Activated naive CD4-positive, alpha-beta T cell treated with anti-CD3 and anti-CD28 coated beads for 36 hours (primary cell): ENCODE data around the gene FXYD6. TPM values are rescaled to one million over a fixed set of nuclear protein-coding genes. Genes with fewer than 3 reads are reported as not detected.

Experiments
- CTCF ChIA-PET: fragments of 350-600 bp; sonication (Branson Sonifier 250); formaldehyde crosslinking; loops from one replicate; lab custom pipeline; 2021; ENCODE audit warnings: antibody characterized with exemption; lab: Charles Lee
- DNase-seq: peaks from one replicate; pipeline ENCODE4 v3.0.0-alpha.2; 2020
- H3K27ac Mint-ChIP-seq: one replicate; pipeline ENCODE4 v1.8.0; 2021; ENCODE audit warnings: mild to moderate bottlenecking, mixed read lengths
- H3K27me3 Mint-ChIP-seq: one replicate; pipeline ENCODE4 v1.8.0; 2021; ENCODE audit warnings: low read depth, mixed read lengths
- H3K36me3 Mint-ChIP-seq: one replicate; pipeline ENCODE4 v1.8.0; 2021; ENCODE audit warnings: low read depth, mixed read lengths
- H3K4me1 Mint-ChIP-seq: one replicate; pipeline ENCODE4 v1.8.0; 2021; ENCODE audit warnings: low read depth, mixed read lengths
- H3K4me3 Mint-ChIP-seq: one replicate; pipeline ENCODE4 v1.8.0; 2021; ENCODE audit warnings: mild to moderate bottlenecking, moderate library complexity, mixed read lengths
- H3K9me3 Mint-ChIP-seq: one replicate; pipeline ENCODE4 v1.8.0; 2021; ENCODE audit warnings: mixed read lengths
- intact Hi-C: fragments of 100-400 bp; cut with micrococcal nuclease; formaldehyde crosslinking; loops from one replicate; pipeline ENCODE4 v1.15.1; 2023
- total RNA-seq, 2 experiments: library from RNA; stranded (reverse); gene quantifications; one replicate each; pipeline ENCODE4 v1.2.3, GENCODE V29; 2021

FXYD6 gene
- total RNA-seq, 2 experiments from 2014 or later, result not detected

- Mint-ChIP-seq H3K27me3 (no peaks in the 10 kb centered on the region), H3K9me3 (no peaks in the 10 kb centered on the region), H3K27ac (no peak overlapping the region), H3K4me3 (no peak overlapping the region), H3K4me1 (peaks cover 66% of the 10 kb centered on the region), H3K36me3 (no peaks in the 10 kb centered on the region)
- no peak for DNase-seq
- CTCF ChIA-PET, result interaction anchor here (0.8 to 13.2 kb wide), 6 partner anchors 12 to 226 kb away, joined by 4 to 258 read pairs (median 8); no protein-coding TSS in a partner anchor
- intact Hi-C loops, result no loop called here
These were observed 49.6 kb downstream of the FXYD6 start for GRCh38 chr11:117826832-117827231.

- peaks cover 64% of the 10 kb centered on the region for H3K4me1 Mint-ChIP-seq
- CTCF ChIA-PET, result interaction anchor here (13.2 kb wide), 1 partner anchor 20 kb away, joined by 258 read pairs; no protein-coding TSS in a partner anchor
- no peak overlapping the region for H3K27ac Mint-ChIP-seq
- no peaks in the 10 kb centered on the region for H3K9me3 Mint-ChIP-seq
- DNase-seq, result no peak
- H3K4me3 Mint-ChIP-seq, result no peak overlapping the region
- H3K27me3 Mint-ChIP-seq, result no peaks in the 10 kb centered on the region
- intact Hi-C loops, result no loop called here
- no peaks in the 10 kb centered on the region for H3K36me3 Mint-ChIP-seq
These were observed 50.3 kb downstream of the FXYD6 start for GRCh38 chr11:117826190-117826570.

GRCh38 chr11:117825538-117826189 is 50.8 kb downstream of the FXYD6 start:
- CTCF ChIA-PET, result interaction anchor here (3.6 to 13.2 kb wide), 3 partner anchors 20 to 227 kb away, joined by 30 to 258 read pairs (median 69); no protein-coding TSS in a partner anchor
- intact Hi-C loops, result no loop called here
- Mint-ChIP-seq H3K27ac (no peak overlapping the region), H3K9me3 (no peaks in the 10 kb centered on the region), H3K4me1 (peaks cover 59% of the 10 kb centered on the region), H3K36me3 (no peaks in the 10 kb centered on the region), H3K4me3 (no peak overlapping the region), H3K27me3 (no peaks in the 10 kb centered on the region)
- DNase-seq, result peak; percentile 6

- intact Hi-C loops, result loop anchor here (5.0 kb wide), 1 partner anchor 347 kb away; no protein-coding TSS in a partner anchor
- H3K4me1 Mint-ChIP-seq, result peaks cover 51% of the 10 kb centered on the region
These were observed 51.6 kb downstream of the FXYD6 start, which contains the start of gene FXYD2 for GRCh38 chr11:117824571-117825537. Gene FXYD2 (minus strand): TSS chr11:117824744. CDS start chr11:117824678, 66 bp downstream.

GRCh38 chr11:117823946-117824420 is 52.5 kb downstream of the FXYD6 start:
- H3K4me3 Mint-ChIP-seq, result no peak overlapping the region
- CTCF ChIA-PET, result interaction anchor here (0.8 to 13.2 kb wide), 8 partner anchors 9 to 228 kb away, joined by 4 to 258 read pairs (median 8); no protein-coding TSS in a partner anchor
- no peaks in the 10 kb centered on the region for H3K36me3 Mint-ChIP-seq
- intact Hi-C loops, result loop anchor here (1.0 to 5.0 kb wide), 7 partner anchors 15 to 348 kb away; partner anchors contain the start of gene IL10RA
- H3K4me1 Mint-ChIP-seq, result peaks cover 45% of the 10 kb centered on the region
- no peaks in the 10 kb centered on the region for H3K9me3 Mint-ChIP-seq
- peak overlapping the region; percentile 65 for H3K27ac Mint-ChIP-seq
- peak; percentile 31 for DNase-seq
- H3K27me3 Mint-ChIP-seq, result no peaks in the 10 kb centered on the region

More at GRCh38 chr11:117824571-117825537, 51.6 kb downstream of the FXYD6 start, which contains the start of gene FXYD2:
- DNase-seq, result no peak
- no peaks in the 10 kb centered on the region for H3K27me3 Mint-ChIP-seq
- H3K27ac Mint-ChIP-seq, result peak within 1 kb of the TSS; percentile 65
- CTCF ChIA-PET, result interaction anchor here (0.8 to 13.2 kb wide), 5 partner anchors 10 to 228 kb away, joined by 4 to 258 read pairs (median 30); no protein-coding TSS in a partner anchor
- H3K9me3 Mint-ChIP-seq, result no peaks in the 10 kb centered on the region
- H3K4me3 Mint-ChIP-seq, result no peak within 1 kb of the TSS
- no peaks in the 10 kb centered on the region for H3K36me3 Mint-ChIP-seq

GRCh38 chr11:117823294-117823945 is 53.0 kb downstream of the FXYD6 start:
- no peaks in the 10 kb centered on the region for H3K9me3 Mint-ChIP-seq
- CTCF ChIA-PET, result interaction anchor here (0.8 to 13.2 kb wide), 12 partner anchors 8 to 398 kb away, joined by 3 to 258 read pairs (median 6); no protein-coding TSS in a partner anchor
- H3K36me3 Mint-ChIP-seq, result no peaks in the 10 kb centered on the region
- peaks cover 47% of the 10 kb centered on the region for H3K4me1 Mint-ChIP-seq
- no peak overlapping the region for H3K4me3 Mint-ChIP-seq
- H3K27ac Mint-ChIP-seq, result peak overlapping the region; percentile 28
- intact Hi-C loops, result loop anchor here (1.0 to 5.0 kb wide), 7 partner anchors 15 to 349 kb away; partner anchors contain the start of gene IL10RA
- no peaks in the 10 kb centered on the region for H3K27me3 Mint-ChIP-seq
- DNase-seq, result peak; percentile 70

- no peaks in the 10 kb centered on the region for H3K36me3 Mint-ChIP-seq
- peaks cover 49% of the 10 kb centered on the region for H3K4me1 Mint-ChIP-seq
- H3K27ac Mint-ChIP-seq, result peak overlapping the region; percentile 46
- no peaks in the 10 kb centered on the region for H3K27me3 Mint-ChIP-seq
- DNase-seq, result peak; percentile 80
- no peak overlapping the region for H3K4me3 Mint-ChIP-seq
- CTCF ChIA-PET, result interaction anchor here (1.1 to 13.2 kb wide), 14 partner anchors 7 to 397 kb away, joined by 3 to 258 read pairs (median 6); no protein-coding TSS in a partner anchor
- intact Hi-C loops, result loop anchor here (1.0 to 5.0 kb wide), 7 partner anchors 14 to 350 kb away; partner anchors contain the start of gene IL10RA
- no peaks in the 10 kb centered on the region for H3K9me3 Mint-ChIP-seq
These were observed 54.1 kb downstream of the FXYD6 start for GRCh38 chr11:117822074-117823033.

- CTCF ChIA-PET, result interaction anchor here (1.2 to 13.2 kb wide), 5 partner anchors 12 to 231 kb away, joined by 3 to 258 read pairs (median 10); no protein-coding TSS in a partner anchor
- H3K27ac Mint-ChIP-seq, result no peak overlapping the region
- no peaks in the 10 kb centered on the region for H3K36me3 Mint-ChIP-seq
- intact Hi-C loops, result loop anchor here (5.0 kb wide), 1 partner anchor 351 kb away; no protein-coding TSS in a partner anchor
- no peak for DNase-seq
- no peaks in the 10 kb centered on the region for H3K9me3 Mint-ChIP-seq
- no peaks in the 10 kb centered on the region for H3K27me3 Mint-ChIP-seq
- no peak overlapping the region for H3K4me3 Mint-ChIP-seq
- peaks cover 55% of the 10 kb centered on the region for H3K4me1 Mint-ChIP-seq
These were observed 55.0 kb downstream of the FXYD6 start for GRCh38 chr11:117821431-117821830.

- Mint-ChIP-seq H3K4me3 (no peak overlapping the region), H3K9me3 (no peaks in the 10 kb centered on the region), H3K4me1 (peaks cover 64% of the 10 kb centered on the region), H3K27ac (no peak overlapping the region), H3K36me3 (no peaks in the 10 kb centered on the region), H3K27me3 (no peaks in the 10 kb centered on the region)
- DNase-seq, result no peak
- CTCF ChIA-PET, result interaction anchor here (1.2 to 13.2 kb wide), 7 partner anchors 8 to 395 kb away, joined by 3 to 258 read pairs (median 10); no protein-coding TSS in a partner anchor
- intact Hi-C loops, result loop anchor here (5.0 kb wide), 1 partner anchor 352 kb away; no protein-coding TSS in a partner anchor
These were observed 55.9 kb downstream of the FXYD6 start for GRCh38 chr11:117820516-117820915.

GRCh38 chr11:117820071-117820470 is 56.4 kb downstream of the FXYD6 start:
- intact Hi-C loops, result loop anchor here (5.0 kb wide), 1 partner anchor 352 kb away; no protein-coding TSS in a partner anchor
- Mint-ChIP-seq H3K27ac (no peak overlapping the region), H3K9me3 (no peaks in the 10 kb centered on the region), H3K4me3 (no peak overlapping the region), H3K27me3 (no peaks in the 10 kb centered on the region), H3K4me1 (peaks cover 69% of the 10 kb centered on the region), H3K36me3 (no peaks in the 10 kb centered on the region)
- CTCF ChIA-PET, result interaction anchor here (2.0 to 13.2 kb wide), 4 partner anchors 8 to 394 kb away, joined by 5 to 258 read pairs (median 39); no protein-coding TSS in a partner anchor
- DNase-seq, result no peak
